PC-3 (cell line): ENCODE results near the gene CAMK2B. TPM values are rescaled to one million over a fixed set of nuclear protein-coding genes. Genes with fewer than 3 reads are reported as not detected.

Experiments used
- ATAC-seq: fragments of 200-7000 bp; cut with Tn5 transposase; 2 replicates; pipeline ENCODE4 v1.9.1; 2020; ENCODE audit warnings: mild to moderate bottlenecking, moderate library complexity
- BruUV-seq: library from RNA; stranded (reverse); fragments of 400-500 nt; replicated peaks from 2 replicates; lab custom pipeline; 2021; lab: Mats Ljungman, UMichigan
- CTCF ChIA-PET: fragments of 300-600 bp; sonication (Branson Sonifier 250); formaldehyde crosslinking; loops from one replicate; lab custom pipeline; 2022; ENCODE audit warnings: antibody characterized with exemption; lab: Charles Lee
- POLR2A ChIA-PET: fragments of 300-600 bp; sonication (Branson Sonifier 250); formaldehyde crosslinking; loops from one replicate; lab custom pipeline; 2022; ENCODE audit warnings: antibody characterized with exemption; ENCODE audit not compliant: unreplicated experiment; lab: Charles Lee
- DNase-seq: peaks from one replicate; pipeline ENCODE4 v3.0.0-alpha.2; 2015
- H2AFZ ChIP-seq: fragments of 300-600 bp; sonication (generic); 2 replicates; pipeline ENCODE4 v1.6.0; 2016; ENCODE audit warnings: antibody characterized with exemption, low read length
- H3F3A ChIP-seq: fragments of 300-600 bp; sonication (generic); one replicate; pipeline ENCODE4 v1.6.0; 2017; ENCODE audit warnings: antibody characterized with exemption, low read length, control low read depth, mild to moderate bottlenecking; ENCODE audit not compliant: unreplicated experiment
- H3K27ac ChIP-seq: fragments of 300-600 bp; sonication (generic); 2 replicates; pipeline ENCODE4 v1.5.1; 2016; ENCODE audit warnings: mild to moderate bottlenecking, low read length
- H3K27me3 ChIP-seq: fragments of 300-600 bp; sonication (generic); 2 replicates; pipeline ENCODE4 v1.6.1; 2016; ENCODE audit warnings: low read length, mixed read lengths
- H3K36me3 ChIP-seq: fragments of 300-600 bp; sonication (generic); 2 replicates; pipeline ENCODE4 v1.6.1; 2016; ENCODE audit warnings: low read depth, mixed run types, low read length, mixed read lengths
- H3K4me1 ChIP-seq: fragments of 300-600 bp; sonication (generic); 2 replicates; pipeline ENCODE4 v1.5.1; 2016; ENCODE audit warnings: low read length; ENCODE audit not compliant: insufficient read depth
- H3K4me2 ChIP-seq: fragments of 300-600 bp; sonication (generic); 2 replicates; pipeline ENCODE4 v1.6.0; 2016; ENCODE audit warnings: low read length
- H3K4me3 ChIP-seq: fragments of 300-600 bp; sonication (generic); 2 replicates; pipeline ENCODE4 v1.5.1; 2016; ENCODE audit warnings: mild to moderate bottlenecking, low read length, mixed read lengths
- H3K79me2 ChIP-seq: fragments of 300-600 bp; sonication (generic); 2 replicates; pipeline ENCODE4 v1.6.1; 2017; ENCODE audit warnings: low read length, mixed read lengths
- H3K9ac ChIP-seq: fragments of 300-600 bp; sonication (generic); 2 replicates; pipeline ENCODE4 v1.6.0; 2016; ENCODE audit warnings: mild to moderate bottlenecking, low read length
- H3K9me2 ChIP-seq: fragments of 300-600 bp; sonication (generic); replicated peaks from 2 replicates; pipeline ENCODE4 v1.6.1; 2016; ENCODE audit warnings: mixed run types, low read length, mixed read lengths
- H3K9me3 ChIP-seq: fragments of 300-600 bp; sonication (generic); 2 replicates; pipeline ENCODE4 v1.6.1; 2016; ENCODE audit warnings: low read length, mixed read lengths
- H4K20me1 ChIP-seq: fragments of 300-600 bp; sonication (generic); 2 replicates; pipeline ENCODE4 v1.6.1; 2016; ENCODE audit warnings: low read length, mixed read lengths
- EZH2 ChIP-seq: fragments of 300-600 bp; sonication (generic); IDR thresholded peaks from one replicate; pipeline ENCODE4 v1.6.1; 2017; ENCODE audit warnings: antibody characterized with exemption, mild to moderate bottlenecking, low read length; ENCODE audit not compliant: unreplicated experiment
- EZH2phosphoT487 ChIP-seq: fragments of 300-600 bp; sonication (generic); IDR thresholded peaks from 2 replicates; pipeline ENCODE4 v1.6.1; 2018; ENCODE audit warnings: mild to moderate bottlenecking, antibody characterized with exemption, low read length, borderline replicate concordance
- intact Hi-C: fragments of 100-400 bp; cut with micrococcal nuclease; formaldehyde crosslinking; loops from 2 replicates; pipeline ENCODE4 v1.9.0; 2023
- total RNA-seq: library from RNA; depleted of rRNA; stranded (reverse); fragments of >200 nt; gene quantifications from 2 replicates; pipeline ENCODE4 v1.2.3, GENCODE V29; 2014
- TF ChIP-seq, protein P1 (sequence below): fragments of 300-600 bp; sonication (generic); conservative IDR thresholded peaks from 2 replicates; pipeline ENCODE4 v1.5.1; 2017; ENCODE audit warnings: antibody characterized with exemption, low read depth, mild to moderate bottlenecking, low read length

CAMK2B gene
- total RNA-seq, 1 experiment from 2014 or later, result 1.2 TPM

DNA sequence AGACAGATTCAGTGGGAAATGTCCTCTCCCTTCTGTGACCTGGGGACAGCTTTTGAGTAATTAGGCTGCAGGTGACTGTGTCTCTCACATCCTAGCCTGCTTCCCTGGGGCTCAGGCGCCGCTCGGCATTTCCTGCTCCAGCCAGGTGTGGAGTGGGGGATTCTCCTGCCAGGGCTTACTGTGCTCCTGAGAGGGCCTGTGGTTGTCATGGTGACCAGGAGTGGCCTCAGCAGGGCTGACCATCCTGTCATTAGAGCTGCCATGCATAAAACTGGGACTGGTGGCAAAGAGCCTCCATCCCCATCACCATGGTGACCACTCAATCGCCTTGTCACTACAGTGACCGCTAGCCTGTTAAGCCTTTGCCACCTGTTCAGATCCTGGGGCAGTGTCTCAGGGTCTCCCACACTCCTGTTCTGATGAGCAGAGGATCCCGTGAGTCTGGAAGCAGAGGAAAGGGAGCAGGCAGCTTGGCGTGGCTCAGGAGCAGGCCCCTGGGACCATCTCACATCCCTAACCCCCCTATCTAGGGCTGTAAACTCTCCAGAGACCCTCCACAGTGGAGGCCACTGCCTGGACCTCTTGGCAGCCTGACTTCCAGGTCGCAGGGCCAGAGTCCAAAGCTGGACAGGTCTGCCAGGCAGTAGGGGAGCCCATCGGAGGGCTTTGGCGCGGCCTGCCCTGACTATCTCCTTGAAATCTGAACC is 136.0 kb downstream of the CAMK2B start, which contains the start of gene GCK:
Gene GCK, minus strand, starts transcription at position 154 of the 707 bp plus-strand sequence. CDS start 486 bp downstream, outside the sequence.
- Histone ChIP-seq H2AFZ (no peak within 1 kb of the TSS), H3K36me3 (no peaks in the 10 kb centered on the region), H4K20me1 (no peaks in the 10 kb centered on the region), H3F3A (no peaks in the 10 kb centered on the region), H3K9me2 (no peaks in the 10 kb centered on the region), H3K79me2 (no peaks in the 10 kb centered on the region), H3K9ac (no peak within 1 kb of the TSS), H3K9me3 (no peaks in the 10 kb centered on the region), H3K27ac (no peak within 1 kb of the TSS), H3K4me2 (no peak within 1 kb of the TSS), H3K4me1 (peaks cover 10% of the 10 kb centered on the region), H3K27me3 (no peaks in the 10 kb centered on the region), H3K4me3 (no peak within 1 kb of the TSS)
- intact Hi-C loops, result no loop called here
- ATAC-seq (no peak), DNase-seq (no peak)
- ChIA-PET POLR2A (no interaction called here), CTCF (no interaction called here)
- BruUV-seq, result no TSS peak
- TF ChIP-seq EZH2 (no peak), EZH2phosphoT487 (no peak)
- TF ChIP-seq, protein P1, sequence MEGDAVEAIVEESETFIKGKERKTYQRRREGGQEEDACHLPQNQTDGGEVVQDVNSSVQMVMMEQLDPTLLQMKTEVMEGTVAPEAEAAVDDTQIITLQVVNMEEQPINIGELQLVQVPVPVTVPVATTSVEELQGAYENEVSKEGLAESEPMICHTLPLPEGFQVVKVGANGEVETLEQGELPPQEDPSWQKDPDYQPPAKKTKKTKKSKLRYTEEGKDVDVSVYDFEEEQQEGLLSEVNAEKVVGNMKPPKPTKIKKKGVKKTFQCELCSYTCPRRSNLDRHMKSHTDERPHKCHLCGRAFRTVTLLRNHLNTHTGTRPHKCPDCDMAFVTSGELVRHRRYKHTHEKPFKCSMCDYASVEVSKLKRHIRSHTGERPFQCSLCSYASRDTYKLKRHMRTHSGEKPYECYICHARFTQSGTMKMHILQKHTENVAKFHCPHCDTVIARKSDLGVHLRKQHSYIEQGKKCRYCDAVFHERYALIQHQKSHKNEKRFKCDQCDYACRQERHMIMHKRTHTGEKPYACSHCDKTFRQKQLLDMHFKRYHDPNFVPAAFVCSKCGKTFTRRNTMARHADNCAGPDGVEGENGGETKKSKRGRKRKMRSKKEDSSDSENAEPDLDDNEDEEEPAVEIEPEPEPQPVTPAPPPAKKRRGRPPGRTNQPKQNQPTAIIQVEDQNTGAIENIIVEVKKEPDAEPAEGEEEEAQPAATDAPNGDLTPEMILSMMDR, result no peak

- intact Hi-C loops, result no loop called here
- H3F3A ChIP-seq, result no peaks in the 10 kb centered on the region
- ATAC-seq (no peak), DNase-seq (no peak)
- no peak overlapping the region for H2AFZ ChIP-seq
- no peak overlapping the region for H3K9ac ChIP-seq
- no peaks in the 10 kb centered on the region for H3K36me3 ChIP-seq
- H3K4me3 ChIP-seq, result no peak overlapping the region
- H3K79me2 ChIP-seq, result no peaks in the 10 kb centered on the region
- H3K4me1 ChIP-seq, result peaks cover 17% of the 10 kb centered on the region
- CTCF ChIA-PET, result no interaction called here
- POLR2A ChIA-PET, result no interaction called here
- no peaks in the 10 kb centered on the region for H4K20me1 ChIP-seq
- TF ChIP-seq EZH2 (no peak), EZH2phosphoT487 (no peak)
- TF ChIP-seq, protein P1, result no peak
- no peak overlapping the region for H3K27ac ChIP-seq
- no TSS peak for BruUV-seq
- no peak overlapping the region for H3K4me2 ChIP-seq
- no peaks in the 10 kb centered on the region for H3K9me3 ChIP-seq
- no peaks in the 10 kb centered on the region for H3K9me2 ChIP-seq
- H3K27me3 ChIP-seq, result no peaks in the 10 kb centered on the region
These were observed 136.7 kb downstream of the CAMK2B start for GRCh38 chr7:44188480-44189225.
